ENCODE data around the gene PERM1.

Gene PERM1

DNA sequence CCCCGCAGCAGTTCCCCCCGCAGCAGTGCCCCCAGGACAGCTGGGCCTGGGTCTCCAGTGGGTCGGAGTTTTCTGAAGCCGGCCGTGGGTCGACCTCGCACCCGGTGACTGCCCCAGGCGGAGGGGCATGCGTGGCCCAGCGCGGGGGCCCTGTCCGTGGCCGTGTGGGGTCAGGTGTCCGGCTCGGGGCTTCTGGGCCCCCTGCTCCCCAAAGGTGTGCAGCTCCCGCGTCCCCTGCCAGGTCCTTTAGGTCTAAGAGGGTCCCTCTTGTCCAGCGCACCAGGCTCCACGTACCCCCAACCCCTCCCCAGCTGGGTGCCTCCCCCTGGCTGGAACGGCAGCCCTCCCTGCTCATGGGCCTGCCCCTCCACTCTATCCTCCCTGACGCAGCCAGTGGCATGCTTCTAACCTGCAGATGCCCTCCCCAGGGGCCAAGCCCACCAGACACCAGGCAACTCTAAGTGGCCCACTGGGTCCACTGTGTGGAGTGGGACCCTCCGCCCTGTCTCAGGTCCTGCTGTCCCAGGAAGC lies 23.9 kb upstream of the PERM1 start:
- DNase-seq, result no peak
- Histone ChIP-seq H3K27ac (ENCODE audit: insufficient read depth in 1 of 2, low read depth in 1 of 2, low read length in 2 of 2, poor library complexity in 1 of 2, severe bottlenecking in 2 of 2) (no peak overlapping the region), H3K9me3 (ENCODE audit: control extremely low read depth in 1 of 5, control insufficient read depth in 4 of 5, insufficient read depth in 2 of 5, low read depth in 1 of 5, low read length in 4 of 5) (no peaks in the 10 kb centered on the region), H3K27me3 (replicated peaks in 2 of 5; ENCODE audit: control insufficient read depth in 4 of 5, insufficient read depth in 5 of 5, low read length in 4 of 5) (peaks cover 0 to 30% (median 5%) of the 10 kb centered on the region in 5 experiments), H3K4me3 (ENCODE audit: control insufficient read depth in 1 of 7, extremely low read depth in 1 of 7, insufficient read depth in 4 of 7, low read depth in 2 of 7, low read length in 6 of 7) (no peak overlapping the region), H3K4me1 (ENCODE audit: control extremely low read depth in 1 of 4, control insufficient read depth in 4 of 4, insufficient read depth in 4 of 4, low read length in 3 of 4) (peaks cover 0 to 37% (median 34%) of the 10 kb centered on the region in 4 experiments), H3K36me3 (ENCODE audit: control insufficient read depth in 4 of 4, insufficient read depth in 4 of 4, low read length in 3 of 4) (no peaks in the 10 kb centered on the region)
- whole genome bisulfite sequencing (ENCODE audit: insufficient coverage), result 82% methylated on average over 20 of the region's 23 CpGs
- ChIA-PET CTCF (interaction anchor here (1.5 to 2.4 kb wide), 3 partner anchors 10 to 24 kb away, joined by 5 to 10 read pairs (median 5); partner anchors contain the start of gene PERM1), POLR2A (interaction anchor here (0.5 kb wide), 1 partner anchor 205 kb away, joined by 4 read pairs; no protein-coding TSS in a partner anchor)

DNA sequence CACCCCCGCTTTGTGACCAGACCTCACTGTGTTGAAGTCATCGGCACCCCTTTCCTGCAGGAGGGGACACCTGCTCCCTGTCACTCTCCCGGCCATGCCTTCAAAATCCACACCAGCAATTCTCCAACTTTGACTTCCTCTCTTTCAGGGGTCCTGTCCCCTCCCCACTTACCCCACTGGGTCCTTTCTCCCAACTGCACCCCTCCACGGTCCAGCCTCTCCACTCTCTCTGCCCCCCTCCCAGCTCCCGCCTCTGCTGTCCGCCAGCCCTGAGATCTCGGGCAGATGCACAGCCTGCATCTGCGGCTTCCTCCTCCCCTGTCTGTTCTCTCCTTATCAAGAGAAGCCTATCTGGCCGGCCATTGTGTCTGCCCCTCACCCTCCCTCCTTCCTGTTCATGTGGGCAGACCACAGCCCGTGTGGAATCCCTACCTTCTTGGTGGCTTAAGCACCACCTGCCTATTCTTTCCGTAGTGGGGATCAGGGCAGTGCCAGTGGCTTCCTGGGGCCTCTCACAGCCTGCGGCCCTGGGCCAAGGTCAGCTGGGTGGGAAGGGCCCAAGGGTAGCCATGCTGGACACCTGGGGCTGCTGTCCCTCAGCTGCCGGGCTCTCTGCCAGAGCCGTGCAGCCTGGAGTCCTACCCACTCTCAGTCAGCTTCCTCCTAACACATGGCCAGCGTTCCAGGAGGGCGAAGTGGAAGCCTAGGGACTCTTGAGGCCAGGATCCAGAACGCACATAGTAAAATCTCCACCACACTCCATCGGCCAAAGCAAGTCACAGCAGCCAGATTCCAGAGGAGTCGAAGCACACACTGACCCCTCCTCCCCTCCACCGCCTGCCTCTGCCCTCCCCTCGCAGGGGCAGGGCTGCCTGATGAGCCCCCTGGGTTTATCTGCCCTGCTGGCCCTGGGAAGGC lies 23.1 kb upstream of the PERM1 start:
- H3K4me1 ChIP-seq (ENCODE audit: control extremely low read depth in 1 of 4, control insufficient read depth in 4 of 4, insufficient read depth in 4 of 4, low read length in 3 of 4), result peaks cover 0 to 45% (median 42%) of the 10 kb centered on the region in 4 experiments
- no peaks in the 10 kb centered on the region for H3K36me3 ChIP-seq (ENCODE audit: control insufficient read depth in 4 of 4, insufficient read depth in 4 of 4, low read length in 3 of 4)
- WGBS (ENCODE audit: insufficient coverage), result 5% methylated on average over 15 of the region's 21 CpGs
- H3K9me3 ChIP-seq (ENCODE audit: control extremely low read depth in 1 of 5, control insufficient read depth in 4 of 5, insufficient read depth in 2 of 5, low read depth in 1 of 5, low read length in 4 of 5), result no peaks in the 10 kb centered on the region
- H3K4me3 ChIP-seq (ENCODE audit: control insufficient read depth in 1 of 7, extremely low read depth in 1 of 7, insufficient read depth in 4 of 7, low read depth in 2 of 7, low read length in 6 of 7), result peak overlapping the region in 5 of 7 experiments; percentile 15 to 63 (median 43)
- CTCF ChIA-PET, result interaction anchor here (1.1 to 2.0 kb wide), 6 partner anchors 9 to 23 kb away, joined by 3 to 10 read pairs (median 5); partner anchors contain the start of genes ISG15 and PERM1
- peak overlapping the region in 1 of 2 experiments; percentile 19 for H3K27ac ChIP-seq (ENCODE audit: insufficient read depth in 1 of 2, low read depth in 1 of 2, low read length in 2 of 2, poor library complexity in 1 of 2, severe bottlenecking in 2 of 2)
- DNase-seq, result peak in 2 of 3 donors; percentile 69 to 79
- peaks cover 0 to 38% (median 7%) of the 10 kb centered on the region in 5 experiments for H3K27me3 ChIP-seq (replicated peaks in 2 of 5; ENCODE audit: control insufficient read depth in 4 of 5, insufficient read depth in 5 of 5, low read length in 4 of 5)
- POLR2A ChIA-PET, result interaction anchor here (0.5 to 0.7 kb wide), 3 partner anchors 206 to 1525 kb away, joined by 3 to 4 read pairs (median 4); no protein-coding TSS in a partner anchor

DNA sequence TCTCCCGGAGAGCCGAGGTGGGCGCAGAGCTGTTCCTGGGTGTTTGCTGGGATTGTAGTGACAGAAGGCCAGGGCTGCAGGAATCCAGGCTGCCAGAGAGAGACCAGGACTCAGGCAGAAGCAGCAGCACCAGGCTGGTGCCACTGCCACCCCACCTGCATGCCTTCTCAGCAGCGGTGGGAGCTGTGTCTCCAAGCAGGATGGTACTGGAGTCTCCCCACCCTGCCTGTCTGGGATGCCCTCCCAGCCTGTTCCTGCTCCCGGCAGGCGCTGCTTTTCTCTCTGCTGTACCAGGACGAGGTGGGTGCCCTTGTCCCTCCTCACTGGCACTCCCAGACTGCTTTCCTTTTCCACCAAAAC lies 22.5 kb upstream of the PERM1 start:
- 34% methylated on average over 4 of the region's 7 CpGs for WGBS (ENCODE audit: insufficient coverage)
- Histone ChIP-seq H3K9me3 (ENCODE audit: control extremely low read depth in 1 of 5, control insufficient read depth in 4 of 5, insufficient read depth in 2 of 5, low read depth in 1 of 5, low read length in 4 of 5) (no peaks in the 10 kb centered on the region), H3K27ac (ENCODE audit: insufficient read depth in 1 of 2, low read depth in 1 of 2, low read length in 2 of 2, poor library complexity in 1 of 2, severe bottlenecking in 2 of 2) (no peak overlapping the region), H3K4me3 (ENCODE audit: control insufficient read depth in 1 of 7, extremely low read depth in 1 of 7, insufficient read depth in 4 of 7, low read depth in 2 of 7, low read length in 6 of 7) (peak overlapping the region in 2 of 7 experiments; percentile 43 to 63), H3K36me3 (ENCODE audit: control insufficient read depth in 4 of 4, insufficient read depth in 4 of 4, low read length in 3 of 4) (no peaks in the 10 kb centered on the region), H3K4me1 (ENCODE audit: control extremely low read depth in 1 of 4, control insufficient read depth in 4 of 4, insufficient read depth in 4 of 4, low read length in 3 of 4) (peaks cover 0 to 51% (median 48%) of the 10 kb centered on the region in 4 experiments), H3K27me3 (replicated peaks in 2 of 5; ENCODE audit: control insufficient read depth in 4 of 5, insufficient read depth in 5 of 5, low read length in 4 of 5) (peaks cover 0 to 44% (median 7%) of the 10 kb centered on the region in 5 experiments)
- no peak for DNase-seq
- CTCF ChIA-PET, result interaction anchor here (1.1 to 2.0 kb wide), 6 partner anchors 9 to 22 kb away, joined by 3 to 10 read pairs (median 5); partner anchors contain the start of genes ISG15 and PERM1
- POLR2A ChIA-PET, result no interaction called here

DNA sequence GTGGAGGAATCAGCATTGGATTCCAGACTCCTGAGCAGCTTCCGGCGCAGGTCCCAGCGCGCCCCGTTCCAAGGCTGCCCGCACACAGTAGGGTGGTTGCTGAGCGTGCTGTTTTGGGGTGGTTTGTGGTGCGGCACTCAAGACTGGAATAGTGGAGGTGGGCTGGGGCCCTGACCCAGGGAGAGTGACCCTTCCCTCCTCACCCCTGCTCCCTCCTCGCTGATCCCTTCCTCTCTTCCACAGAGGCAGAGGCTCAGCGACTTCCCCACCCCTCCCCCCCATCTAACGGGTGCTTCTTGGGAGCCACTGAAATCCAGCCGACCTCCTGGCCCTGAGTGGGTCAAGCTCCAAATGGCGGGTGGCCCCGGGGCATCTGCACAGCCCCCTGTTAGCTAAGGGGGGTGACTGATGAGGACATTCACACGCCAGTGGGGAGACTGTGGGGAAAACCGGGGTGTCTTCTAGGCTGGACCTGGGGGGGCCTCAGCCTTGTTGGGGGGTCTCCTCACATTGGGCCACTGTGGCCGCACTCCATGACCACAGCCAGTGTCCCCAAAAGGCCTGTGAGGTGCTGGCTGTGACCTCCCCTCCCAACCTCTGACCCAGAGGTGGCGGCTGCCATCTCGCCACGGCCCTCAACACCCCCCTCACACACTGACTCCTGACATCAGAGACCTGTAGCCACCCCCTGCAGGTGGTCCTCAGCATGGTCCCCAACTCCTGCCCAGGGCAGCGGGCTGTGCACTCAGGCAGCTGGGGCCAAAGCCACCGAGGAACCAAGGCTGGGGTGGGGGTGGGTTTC lies 21.9 kb upstream of the PERM1 start:
- POLR2A ChIA-PET, result no interaction called here
- Histone ChIP-seq H3K4me1 (ENCODE audit: control extremely low read depth in 1 of 4, control insufficient read depth in 4 of 4, insufficient read depth in 4 of 4, low read length in 3 of 4) (peaks cover 0 to 57% (median 54%) of the 10 kb centered on the region in 4 experiments), H3K27me3 (replicated peaks in 2 of 5; ENCODE audit: control insufficient read depth in 4 of 5, insufficient read depth in 5 of 5, low read length in 4 of 5) (peaks cover 0 to 49% (median 9%) of the 10 kb centered on the region in 5 experiments)

DNA sequence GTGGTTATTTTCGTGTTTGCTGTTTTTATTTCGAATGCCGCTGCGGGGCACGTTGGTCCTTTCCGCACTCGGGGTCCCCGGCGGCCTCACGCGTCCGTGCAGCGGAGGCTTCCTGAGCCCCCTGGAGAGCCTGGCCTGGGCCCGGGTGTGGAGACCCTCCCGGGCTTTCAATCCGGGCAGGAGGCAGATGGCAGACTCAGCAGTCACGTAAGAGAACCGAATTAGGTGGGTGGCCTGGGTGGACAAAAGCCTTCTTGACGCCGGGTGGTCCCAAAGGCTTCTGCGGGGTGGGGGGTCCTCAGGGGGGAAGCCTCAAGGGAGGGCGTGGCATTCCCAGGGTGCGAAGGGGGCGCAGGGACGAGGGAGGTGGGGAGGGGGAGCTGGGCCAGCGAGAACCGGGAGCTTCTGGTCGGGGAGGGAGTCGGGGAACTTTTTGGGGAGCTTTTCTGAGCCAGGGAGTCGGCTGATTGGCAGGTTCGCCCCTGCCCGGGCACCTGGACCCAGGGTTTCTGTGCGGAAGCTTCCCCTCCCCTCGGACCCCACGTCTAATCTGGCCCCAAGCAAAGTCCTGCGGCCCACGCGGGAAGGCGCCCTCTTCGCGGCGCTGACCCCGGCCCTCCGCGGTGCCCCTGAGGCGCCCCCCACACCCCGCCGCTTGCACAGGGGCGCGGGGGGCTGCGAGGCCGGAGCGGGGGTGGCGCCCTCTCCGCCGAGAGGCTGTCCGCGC lies 19.3 kb upstream of the PERM1 start:
- Histone ChIP-seq H3K9me3 (ENCODE audit: control extremely low read depth in 1 of 5, control insufficient read depth in 4 of 5, insufficient read depth in 2 of 5, low read depth in 1 of 5, low read length in 4 of 5) (no peaks in the 10 kb centered on the region), H3K27me3 (replicated peaks in 2 of 5; ENCODE audit: control insufficient read depth in 4 of 5, insufficient read depth in 5 of 5, low read length in 4 of 5) (peaks cover 0 to 71% (median 14%) of the 10 kb centered on the region in 5 experiments), H3K4me3 (ENCODE audit: control insufficient read depth in 1 of 7, extremely low read depth in 1 of 7, insufficient read depth in 4 of 7, low read depth in 2 of 7, low read length in 6 of 7) (peak overlapping the region in 5 of 7 experiments; percentile 1 to 66 (median 43)), H3K36me3 (ENCODE audit: control insufficient read depth in 4 of 4, insufficient read depth in 4 of 4, low read length in 3 of 4) (no peaks in the 10 kb centered on the region), H3K27ac (ENCODE audit: insufficient read depth in 1 of 2, low read depth in 1 of 2, low read length in 2 of 2, poor library complexity in 1 of 2, severe bottlenecking in 2 of 2) (peak overlapping the region in 1 of 2 experiments; percentile 49), H3K4me1 (ENCODE audit: control extremely low read depth in 1 of 4, control insufficient read depth in 4 of 4, insufficient read depth in 4 of 4, low read length in 3 of 4) (peaks cover 0 to 65% (median 63%) of the 10 kb centered on the region in 4 experiments)
- CTCF ChIA-PET, result interaction anchor here (0.7 to 3.8 kb wide), 7 partner anchors 9 to 74 kb away, joined by 3 to 19 read pairs (median 7); partner anchors contain the start of genes ISG15 and PERM1
- POLR2A ChIA-PET, result interaction anchor here (1.6 kb wide), 1 partner anchor 17 kb away, joined by 6 read pairs; no protein-coding TSS in a partner anchor
- WGBS (ENCODE audit: insufficient coverage), result 3% methylated on average over 52 of the region's 58 CpGs
- no peak for DNase-seq

More for the DNA sequence above, 21.9 kb upstream of the PERM1 start:
- 90% methylated on average over 9 of the region's 22 CpGs for WGBS (ENCODE audit: insufficient coverage)
- DNase-seq, result no peak
- H3K36me3 ChIP-seq (ENCODE audit: control insufficient read depth in 4 of 4, insufficient read depth in 4 of 4, low read length in 3 of 4), result no peaks in the 10 kb centered on the region
- no peak overlapping the region for H3K4me3 ChIP-seq (ENCODE audit: control insufficient read depth in 1 of 7, extremely low read depth in 1 of 7, insufficient read depth in 4 of 7, low read depth in 2 of 7, low read length in 6 of 7)
- H3K27ac ChIP-seq (ENCODE audit: insufficient read depth in 1 of 2, low read depth in 1 of 2, low read length in 2 of 2, poor library complexity in 1 of 2, severe bottlenecking in 2 of 2), result no peak overlapping the region
- CTCF ChIA-PET, result interaction anchor here (1.1 to 3.8 kb wide), 8 partner anchors 9 to 29 kb away, joined by 3 to 17 read pairs (median 4); partner anchors contain the start of genes ISG15 and PERM1
- H3K9me3 ChIP-seq (ENCODE audit: control extremely low read depth in 1 of 5, control insufficient read depth in 4 of 5, insufficient read depth in 2 of 5, low read depth in 1 of 5, low read length in 4 of 5), result no peaks in the 10 kb centered on the region
